ENCODE measurements around the gene CSNK1G1. TPM values are rescaled to one million over a fixed set of nuclear protein-coding genes. Genes with fewer than 3 reads are reported as not detected.
"Not testable (repeated sequence)": the region's sequence is repeated elsewhere in the genome, so short reads cannot be mapped to it uniquely, and the experiment has no call there.

Gene CSNK1G1
- total RNA-seq, 5 donors from 2014 or later (not counting 1 experiment from before 2014, with no cell fraction given), result 22.3 to 25.6 (median 23.6) TPM

DNA sequence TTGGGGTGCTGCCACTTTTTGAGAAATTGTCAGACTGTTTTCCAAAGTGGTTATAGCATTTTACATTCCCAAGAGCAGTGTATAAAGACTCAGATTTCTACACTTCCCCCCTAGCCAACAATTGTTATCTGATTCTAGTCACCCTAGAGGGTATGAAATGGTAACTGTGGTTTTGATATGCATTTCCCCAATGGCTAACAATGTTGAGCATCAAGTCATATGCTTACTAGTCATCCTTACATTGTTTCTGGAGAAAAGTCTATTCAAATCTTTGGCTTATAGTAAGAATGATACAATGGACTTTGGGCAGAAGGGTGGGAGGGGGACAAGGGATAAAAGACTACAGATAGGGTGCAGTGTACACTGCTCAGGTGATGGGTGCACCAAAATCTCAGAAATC, 73.3 kb downstream of the CSNK1G1 start:
- no peak overlapping the region for H3K4me3 Mint-ChIP-seq
- no peak for DNase-seq
- Histone ChIP-seq H3K36me3 (ENCODE audit: control insufficient read depth in 2 of 2, extremely low read depth in 1 of 2, insufficient read depth in 1 of 2, low read length in 1 of 2) (peaks cover 0 to 2% of the 10 kb centered on the region in 2 donors), H3K4me3 (ENCODE audit: control insufficient read depth in 1 of 2, extremely low read depth in 1 of 2, low read length in 1 of 2) (no peak overlapping the region), H3K27me3 (replicated peaks in 1 of 2; ENCODE audit: control insufficient read depth in 2 of 2, extremely low read depth in 1 of 2, insufficient read depth in 2 of 2, low read length in 1 of 2) (no peaks in the 10 kb centered on the region), H3K4me1 (ENCODE audit: control insufficient read depth in 1 of 2, extremely low read depth in 1 of 2, insufficient read depth in 2 of 2, low read length in 2 of 2) (no peaks in the 10 kb centered on the region), H3K9me3 (no peaks in the 10 kb centered on the region), H3K27ac (ENCODE audit: low read length) (no peak overlapping the region)
- H3K36me3 Mint-ChIP-seq, result peaks cover 15% of the 10 kb centered on the region
- H3K9me3 Mint-ChIP-seq, result no peaks in the 10 kb centered on the region
- ChIA-PET CTCF (no interaction called here), POLR2A (no interaction called here)
- no peak for ATAC-seq (replicated peaks in 1 of 4)
- no peaks in the 10 kb centered on the region for H3K27me3 Mint-ChIP-seq
- H3K4me1 Mint-ChIP-seq, result peaks cover 5 to 10% (median 5%) of the 10 kb centered on the region in 3 donors
- H3K27ac Mint-ChIP-seq, result no peak overlapping the region

DNA sequence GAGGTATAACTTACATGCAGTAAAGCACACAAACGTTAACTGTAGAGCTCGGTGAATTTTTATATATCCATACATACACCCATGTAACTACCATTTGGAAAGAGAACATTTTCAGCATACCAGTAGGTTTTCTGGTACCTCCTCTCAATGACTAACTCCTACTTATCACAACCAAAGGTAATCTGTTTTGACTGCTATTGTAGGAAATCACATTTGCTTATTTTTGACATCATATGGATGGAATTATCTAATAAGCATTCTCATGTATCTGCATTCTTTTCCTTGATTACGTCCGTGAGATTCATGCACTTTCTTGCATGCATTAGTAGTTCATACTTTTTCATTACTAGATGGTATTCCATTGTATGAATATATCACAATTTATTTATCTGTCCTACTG, 76.8 kb downstream of the CSNK1G1 start:
- Mint-ChIP-seq H3K9me3 (no peaks in the 10 kb centered on the region), H3K4me1 (peaks cover 18 to 19% (median 19%) of the 10 kb centered on the region in 3 donors), H3K27ac (no peak overlapping the region), H3K4me3 (no peak overlapping the region), H3K36me3 (peaks cover 10% of the 10 kb centered on the region), H3K27me3 (no peaks in the 10 kb centered on the region)
- H3K27me3 ChIP-seq (replicated peaks in 1 of 2; ENCODE audit: control insufficient read depth in 2 of 2, extremely low read depth in 1 of 2, insufficient read depth in 2 of 2, low read length in 1 of 2), result no peaks in the 10 kb centered on the region
- ATAC-seq (replicated peaks in 1 of 4) (no peak), DNase-seq (no peak)
- no peak overlapping the region for H3K4me3 ChIP-seq (ENCODE audit: control insufficient read depth in 1 of 2, extremely low read depth in 1 of 2, low read length in 1 of 2)
- peaks cover 0 to 3% of the 10 kb centered on the region in 2 experiments for H3K4me1 ChIP-seq (ENCODE audit: control insufficient read depth in 1 of 2, extremely low read depth in 1 of 2, insufficient read depth in 2 of 2, low read length in 2 of 2)
- WGBS (ENCODE audit: insufficient coverage), result no CpG with 5 or more reads among the region's 4 CpGs
- no peaks in the 10 kb centered on the region for H3K9me3 ChIP-seq
- no peak overlapping the region for H3K27ac ChIP-seq (ENCODE audit: low read length)
- CTCF ChIA-PET, result no interaction called here
- peaks cover 0 to 2% of the 10 kb centered on the region in 2 donors for H3K36me3 ChIP-seq (ENCODE audit: control insufficient read depth in 2 of 2, extremely low read depth in 1 of 2, insufficient read depth in 1 of 2, low read length in 1 of 2)
- POLR2A ChIA-PET, result no interaction called here

DNA sequence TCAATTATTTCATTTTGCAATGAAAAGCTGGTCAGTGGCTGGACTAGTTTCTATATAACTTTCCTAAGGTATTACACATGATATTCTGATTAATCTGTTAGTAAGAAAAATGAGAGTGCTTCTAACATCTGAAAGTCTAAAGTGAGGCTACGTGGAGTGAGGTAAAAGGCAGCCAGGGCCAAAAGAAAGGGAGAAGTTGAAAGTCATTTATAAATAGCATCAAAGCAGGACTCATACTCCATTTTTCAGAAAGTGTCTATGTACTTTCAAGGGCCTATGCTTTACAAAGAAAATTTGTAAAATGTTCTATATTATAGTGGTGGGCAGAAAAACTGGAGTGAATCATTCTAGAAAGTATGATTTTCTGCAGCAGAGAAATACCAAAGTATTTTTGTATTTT, 80.0 kb downstream of the CSNK1G1 start:
- H3K4me1 Mint-ChIP-seq, result peaks cover 20 to 21% (median 21%) of the 10 kb centered on the region in 3 donors
- Histone ChIP-seq H3K27me3 (replicated peaks in 1 of 2; ENCODE audit: control insufficient read depth in 2 of 2, extremely low read depth in 1 of 2, insufficient read depth in 2 of 2, low read length in 1 of 2) (no peaks in the 10 kb centered on the region), H3K36me3 (ENCODE audit: control insufficient read depth in 2 of 2, extremely low read depth in 1 of 2, insufficient read depth in 1 of 2, low read length in 1 of 2) (peaks cover 0 to 2% of the 10 kb centered on the region in 2 donors), H3K9me3 (no peaks in the 10 kb centered on the region), H3K4me3 (ENCODE audit: control insufficient read depth in 1 of 2, extremely low read depth in 1 of 2, low read length in 1 of 2) (no peak overlapping the region), H3K27ac (ENCODE audit: low read length) (no peak overlapping the region), H3K4me1 (ENCODE audit: control insufficient read depth in 1 of 2, extremely low read depth in 1 of 2, insufficient read depth in 2 of 2, low read length in 2 of 2) (peaks cover 0 to 3% of the 10 kb centered on the region in 2 experiments)
- peaks cover 18% of the 10 kb centered on the region for H3K36me3 Mint-ChIP-seq
- H3K4me3 Mint-ChIP-seq, result no peak overlapping the region
- no peaks in the 10 kb centered on the region for H3K9me3 Mint-ChIP-seq
- ChIA-PET CTCF (no interaction called here), POLR2A (interaction anchor here in 1 of 2 donors (0.5 kb wide), 1 partner anchor 187 kb away, joined by 4 read pairs; no protein-coding TSS in a partner anchor)
- WGBS (ENCODE audit: insufficient coverage), result no CpG with 5 or more reads among the region's 1 CpG
- ATAC-seq (replicated peaks in 1 of 4) (no peak), DNase-seq (no peak)
- peak overlapping the region in 1 of 2 donors; percentile 72 for H3K27ac Mint-ChIP-seq
- no peaks in the 10 kb centered on the region for H3K27me3 Mint-ChIP-seq

DNA sequence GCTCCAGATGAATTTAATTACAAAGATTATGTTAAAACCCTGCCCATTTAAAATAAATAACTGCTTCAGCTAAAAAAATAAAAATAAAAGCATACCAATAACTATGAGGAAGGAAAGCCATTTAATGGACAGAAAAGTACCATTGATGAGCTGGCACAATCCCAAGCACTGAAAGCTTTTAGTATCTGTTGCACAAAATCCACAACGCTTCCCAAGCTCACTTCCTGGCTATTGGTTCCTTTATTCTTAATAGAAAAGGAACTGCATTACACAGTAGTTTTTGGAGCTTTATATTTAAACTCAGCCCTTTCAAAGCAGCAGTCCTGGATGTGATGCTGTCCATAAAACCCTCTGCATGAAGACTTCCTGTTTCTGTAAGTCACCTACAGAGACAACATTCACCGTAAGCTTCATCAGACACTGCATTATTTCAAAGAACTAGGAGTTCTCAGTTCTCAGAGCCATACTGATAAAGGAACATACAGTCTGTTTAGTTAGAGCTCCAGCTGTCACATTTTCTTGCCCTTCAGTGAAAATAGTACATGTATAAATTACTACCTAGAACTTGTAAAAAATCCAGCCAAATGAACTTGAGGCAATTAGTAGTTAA, 81.5 kb downstream of the CSNK1G1 start:
- Histone ChIP-seq H3K27me3 (replicated peaks in 1 of 2; ENCODE audit: control insufficient read depth in 2 of 2, extremely low read depth in 1 of 2, insufficient read depth in 2 of 2, low read length in 1 of 2) (no peaks in the 10 kb centered on the region), H3K4me3 (ENCODE audit: control insufficient read depth in 1 of 2, extremely low read depth in 1 of 2, low read length in 1 of 2) (no peak overlapping the region), H3K27ac (ENCODE audit: low read length) (no peak overlapping the region), H3K9me3 (no peaks in the 10 kb centered on the region), H3K36me3 (ENCODE audit: control insufficient read depth in 2 of 2, extremely low read depth in 1 of 2, insufficient read depth in 1 of 2, low read length in 1 of 2) (no peaks in the 10 kb centered on the region), H3K4me1 (ENCODE audit: control insufficient read depth in 1 of 2, extremely low read depth in 1 of 2, insufficient read depth in 2 of 2, low read length in 2 of 2) (peaks cover 0 to 3% of the 10 kb centered on the region in 2 experiments)
- peak; percentile 49 to 61 (median 58) for ATAC-seq (replicated peaks in 1 of 4)
- no CpG with 5 or more reads among the region's 2 CpGs for WGBS (ENCODE audit: insufficient coverage)
- CTCF ChIA-PET, result no interaction called here
- Mint-ChIP-seq H3K27me3 (no peaks in the 10 kb centered on the region), H3K27ac (no peak overlapping the region), H3K4me1 (peaks cover 20 to 27% (median 22%) of the 10 kb centered on the region in 3 donors), H3K36me3 (peaks cover 18% of the 10 kb centered on the region), H3K9me3 (no peaks in the 10 kb centered on the region), H3K4me3 (no peak overlapping the region)
- peak in 1 of 35 experiments; percentile 11 for DNase-seq
- POLR2A ChIA-PET, result interaction anchor here in 1 of 2 donors (0.7 to 1.0 kb wide), 2 partner anchors 12 to 443 kb away, joined by 4 read pairs; no protein-coding TSS in a partner anchor

DNA sequence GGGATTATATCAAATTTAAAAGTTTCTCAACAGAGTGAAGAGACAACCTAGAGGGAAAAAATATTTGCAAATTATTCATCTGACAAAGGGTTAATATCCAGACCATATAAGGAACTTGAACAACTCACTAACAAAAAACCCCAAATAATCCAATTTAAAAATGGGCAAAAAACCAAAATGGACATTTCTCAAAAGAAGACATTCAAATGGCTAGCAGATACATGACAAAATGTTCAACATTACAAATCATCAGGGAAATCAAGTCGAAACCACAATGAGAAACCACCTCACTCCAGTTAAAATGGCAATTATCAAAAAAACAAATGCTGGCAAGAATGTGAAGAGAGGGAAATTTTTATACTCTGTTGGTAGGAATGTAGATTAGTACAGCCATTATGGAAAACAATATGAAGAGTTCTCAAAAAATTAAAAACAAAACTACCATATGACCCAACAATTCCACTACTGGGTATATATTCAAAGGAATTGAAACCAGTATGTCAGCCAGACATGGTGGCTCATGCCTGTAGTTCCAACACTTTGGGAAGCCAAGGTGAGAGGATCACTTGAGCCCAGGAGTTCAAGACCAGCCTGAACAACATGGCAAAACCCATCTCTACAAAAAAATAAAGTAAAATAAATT, 88.5 kb downstream of the CSNK1G1 start:
- no peaks in the 10 kb centered on the region for H3K27me3 Mint-ChIP-seq
- POLR2A ChIA-PET, result interaction anchor here in 1 of 2 donors (0.5 kb wide), 1 partner anchor 168 kb away, joined by 3 read pairs; no protein-coding TSS in a partner anchor
- H3K4me3 Mint-ChIP-seq, result no peak overlapping the region
- H3K9me3 Mint-ChIP-seq, result peaks cover 0 to 19% (median 2%) of the 10 kb centered on the region in 3 donors
- no CpG with 5 or more reads among the region's 1 CpG for WGBS (ENCODE audit: insufficient coverage)
- Histone ChIP-seq H3K27me3 (replicated peaks in 1 of 2; ENCODE audit: control insufficient read depth in 2 of 2, extremely low read depth in 1 of 2, insufficient read depth in 2 of 2, low read length in 1 of 2) (no peaks in the 10 kb centered on the region), H3K4me3 (ENCODE audit: control insufficient read depth in 1 of 2, extremely low read depth in 1 of 2, low read length in 1 of 2) (no peak overlapping the region), H3K4me1 (ENCODE audit: control insufficient read depth in 1 of 2, extremely low read depth in 1 of 2, insufficient read depth in 2 of 2, low read length in 2 of 2) (no peaks in the 10 kb centered on the region), H3K36me3 (ENCODE audit: control insufficient read depth in 2 of 2, extremely low read depth in 1 of 2, insufficient read depth in 1 of 2, low read length in 1 of 2) (no peaks in the 10 kb centered on the region), H3K27ac (ENCODE audit: low read length) (no peak overlapping the region), H3K9me3 (no peaks in the 10 kb centered on the region)
- ATAC-seq (replicated peaks in 1 of 4) (no peak), DNase-seq (no peak)
- no peak overlapping the region for H3K27ac Mint-ChIP-seq
- peaks cover 27 to 38% (median 29%) of the 10 kb centered on the region in 3 donors for H3K4me1 Mint-ChIP-seq
- CTCF ChIA-PET, result no interaction called here
- H3K36me3 Mint-ChIP-seq, result peaks cover 53% of the 10 kb centered on the region

DNA sequence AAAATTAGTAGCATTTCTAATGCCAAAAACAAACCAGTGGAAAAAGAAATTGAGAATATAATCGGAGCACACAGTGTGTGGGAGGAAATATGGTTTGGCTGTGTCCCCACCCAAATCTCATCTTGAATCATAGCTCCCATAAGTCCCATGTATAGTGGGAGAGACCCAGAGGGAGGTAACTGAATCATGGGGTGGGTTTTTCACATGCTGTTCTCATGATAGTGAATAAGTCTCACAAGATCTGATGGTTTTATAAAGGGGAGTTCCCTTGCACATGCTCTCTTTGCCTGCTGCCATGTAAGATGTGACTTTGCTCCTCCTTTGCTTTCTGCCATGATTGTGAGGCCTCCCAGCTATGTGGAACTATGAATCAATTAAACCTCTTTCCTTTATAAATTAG, 90.8 kb downstream of the CSNK1G1 start:
- not testable (repeated sequence) for H3K4me1 ChIP-seq (ENCODE audit: control insufficient read depth in 1 of 2, extremely low read depth in 1 of 2, insufficient read depth in 2 of 2, low read length in 2 of 2); H3K27ac ChIP-seq (ENCODE audit: low read length); ATAC-seq (replicated peaks in 1 of 4); H3K4me3 Mint-ChIP-seq; H3K27me3 Mint-ChIP-seq; H3K27ac Mint-ChIP-seq; DNase-seq; H3K27me3 ChIP-seq (replicated peaks in 1 of 2; ENCODE audit: control insufficient read depth in 2 of 2, extremely low read depth in 1 of 2, insufficient read depth in 2 of 2, low read length in 1 of 2); H3K36me3 ChIP-seq (ENCODE audit: control insufficient read depth in 2 of 2, extremely low read depth in 1 of 2, insufficient read depth in 1 of 2, low read length in 1 of 2); H3K4me3 ChIP-seq (ENCODE audit: control insufficient read depth in 1 of 2, extremely low read depth in 1 of 2, low read length in 1 of 2); H3K9me3 ChIP-seq
- CTCF ChIA-PET, result interaction anchor here in 1 of 2 donors (0.6 kb wide), 1 partner anchor 20 kb away, joined by 3 read pairs; no protein-coding TSS in a partner anchor
- H3K4me1 Mint-ChIP-seq, result peaks cover 26 to 42% (median 31%) of the 10 kb centered on the region in 3 donors
- peaks cover 53% of the 10 kb centered on the region for H3K36me3 Mint-ChIP-seq
- peaks cover 0 to 19% (median 2%) of the 10 kb centered on the region in 3 donors for H3K9me3 Mint-ChIP-seq
- no CpG with 5 or more reads among the region's 1 CpG for WGBS (ENCODE audit: insufficient coverage)
- POLR2A ChIA-PET, result interaction anchor here in 1 of 2 donors (0.7 kb wide), 1 partner anchor 318 kb away, joined by 4 read pairs; no protein-coding TSS in a partner anchor
